Neural cell (in vitro differentiated cells): ENCODE measurements around the gene MED23. TPM values are rescaled to one million over a fixed set of nuclear protein-coding genes. Genes with fewer than 3 reads are reported as not detected.

Source experiments
- H2AFZ ChIP-seq: fragments of 200-600, 300-800 bp; sonication (generic), shearing (Covaris generic); 2 replicates; pipeline ENCODE4 v1.6.0; 2014; ENCODE audit warnings: low read depth, mild to moderate bottlenecking, antibody characterized with exemption, low read length, moderate library complexity
- H3F3A ChIP-seq: fragments of 200-600 bp; shearing (Covaris generic); 2 replicates; pipeline ENCODE4 v1.6.1; 2016; ENCODE audit warnings: mild to moderate bottlenecking, moderate library complexity, mixed read lengths, antibody characterized with exemption, low read length; ENCODE audit not compliant: insufficient read depth, poor library complexity, severe bottlenecking
- H3K27ac ChIP-seq: fragments of 200-600, 300-800 bp; sonication (generic), shearing (Covaris generic); 2 replicates; pipeline ENCODE4 v1.5.1; 2014; ENCODE audit warnings: mild to moderate bottlenecking, low read length, moderate library complexity
- H3K27me3 ChIP-seq: fragments of 300-800, 200-600 bp; sonication (generic), shearing (Covaris generic); 2 replicates; pipeline ENCODE4 v1.6.0; 2014; ENCODE audit warnings: mild to moderate bottlenecking, low read depth, low read length, moderate library complexity; ENCODE audit not compliant: insufficient read depth
- H3K36me3 ChIP-seq: fragments of 300-800, 200-600 bp; sonication (generic), shearing (Covaris generic); 2 replicates; pipeline ENCODE4 v1.5.1; 2014; ENCODE audit warnings: mild to moderate bottlenecking, antibody characterized with exemption, low read length, moderate library complexity; ENCODE audit not compliant: insufficient read depth
- H3K4me2 ChIP-seq: fragments of 300-800, 200-600 bp; sonication (generic), shearing (Covaris generic); 2 replicates; pipeline ENCODE4 v1.6.0; 2014; ENCODE audit warnings: mild to moderate bottlenecking, low read length
- H3K4me3 ChIP-seq: fragments of 300-800, 200-600 bp; sonication (generic), shearing (Covaris generic); 2 replicates; pipeline ENCODE4 v1.5.1; 2014; ENCODE audit warnings: mild to moderate bottlenecking, low read length, moderate library complexity
- H3K79me2 ChIP-seq: fragments of 200-600 bp; shearing (Covaris generic); replicated peaks from 2 replicates; pipeline ENCODE4 v1.6.0; 2014; ENCODE audit warnings: mild to moderate bottlenecking, low read length, moderate library complexity; ENCODE audit not compliant: insufficient read depth
- H3K9ac ChIP-seq: fragments of 300-800, 200-600 bp; sonication (generic), shearing (Covaris generic); 2 replicates; pipeline ENCODE4 v1.6.1; 2016; ENCODE audit warnings: mild to moderate bottlenecking, low read length, mixed read lengths
- H3K9me2 ChIP-seq: fragments of 200-600 bp; shearing (Covaris generic); 2 replicates; pipeline ENCODE4 v1.6.1; 2016; ENCODE audit warnings: mild to moderate bottlenecking, low read length, mixed read lengths; ENCODE audit not compliant: insufficient read depth
- H3K9me3 ChIP-seq: fragments of 200-600, 300-800 bp; sonication (generic), shearing (Covaris generic); 2 replicates; pipeline ENCODE4 v1.6.1; 2016; ENCODE audit warnings: mild to moderate bottlenecking, mixed run types, low read length, moderate library complexity, mixed read lengths
- H4K20me1 ChIP-seq: fragments of 200-600 bp; shearing (Covaris generic); 2 replicates; pipeline ENCODE4 v1.6.1; 2016; ENCODE audit warnings: mild to moderate bottlenecking, mixed run types; ENCODE audit not compliant: insufficient read depth
- EP300 ChIP-seq: fragments of 450-650 bp; conservative IDR thresholded peaks from 2 replicates; pipeline ENCODE4 v1.6.1; 2014; ENCODE audit warnings: antibody characterized with exemption, mild to moderate bottlenecking, moderate library complexity; ENCODE audit not compliant: poor library complexity, severe bottlenecking
- EZH2 ChIP-seq: fragments of 200-600, 300-800 bp; shearing (Covaris generic), sonication (generic); IDR thresholded peaks from 2 replicates; pipeline ENCODE4 v1.6.1; 2014; ENCODE audit warnings: antibody characterized with exemption, low read length, borderline replicate concordance, mild to moderate bottlenecking; ENCODE audit not compliant: insufficient read depth, poor library complexity, severe bottlenecking
- MXI1 ChIP-seq: fragments of 450-650 bp; conservative IDR thresholded peaks from 2 replicates; pipeline ENCODE4 v1.6.1; 2014; ENCODE audit warnings: antibody characterized with exemption, mild to moderate bottlenecking; ENCODE audit not compliant: poor library complexity, severe bottlenecking
- POLR2AphosphoS5 ChIP-seq: IDR thresholded peaks from 2 replicates; pipeline ENCODE4 v1.6.1; 2012
- RAD21 ChIP-seq: fragments of 450-650 bp; conservative IDR thresholded peaks from 2 replicates; pipeline ENCODE4 v1.6.1; 2014; ENCODE audit warnings: antibody characterized with exemption, mild to moderate bottlenecking, moderate library complexity
- REST ChIP-seq: IDR thresholded peaks from 2 replicates; pipeline ENCODE4 v1.6.1; 2012; ENCODE audit warnings: borderline replicate concordance
- SMC3 ChIP-seq: fragments of 450-650 bp; conservative IDR thresholded peaks from 2 replicates; pipeline ENCODE4 v1.6.1; 2014; ENCODE audit warnings: antibody characterized with exemption, mild to moderate bottlenecking, moderate library complexity; ENCODE audit not compliant: poor library complexity
- TAF1 ChIP-seq: IDR thresholded peaks from 2 replicates; pipeline ENCODE4 v1.6.1; 2012; ENCODE audit warnings: low read depth
- polyA plus RNA-seq: library from polyadenylated mRNA; depleted of rRNA; stranded (reverse); fragments of >200 nt; gene quantifications from 2 replicates; pipeline ENCODE4 v1.2.3, GENCODE V29; 2014
- TF ChIP-seq, protein P1 (sequence below): fragments of 450-650 bp; IDR thresholded peaks from 2 replicates; pipeline ENCODE4 v1.5.1; 2014; ENCODE audit warnings: antibody characterized with exemption, mild to moderate bottlenecking, moderate library complexity; ENCODE audit not compliant: poor library complexity, severe bottlenecking

Gene MED23
- polyA plus RNA-seq, 1 donor from 2014 or later, result 104 TPM

DNA sequence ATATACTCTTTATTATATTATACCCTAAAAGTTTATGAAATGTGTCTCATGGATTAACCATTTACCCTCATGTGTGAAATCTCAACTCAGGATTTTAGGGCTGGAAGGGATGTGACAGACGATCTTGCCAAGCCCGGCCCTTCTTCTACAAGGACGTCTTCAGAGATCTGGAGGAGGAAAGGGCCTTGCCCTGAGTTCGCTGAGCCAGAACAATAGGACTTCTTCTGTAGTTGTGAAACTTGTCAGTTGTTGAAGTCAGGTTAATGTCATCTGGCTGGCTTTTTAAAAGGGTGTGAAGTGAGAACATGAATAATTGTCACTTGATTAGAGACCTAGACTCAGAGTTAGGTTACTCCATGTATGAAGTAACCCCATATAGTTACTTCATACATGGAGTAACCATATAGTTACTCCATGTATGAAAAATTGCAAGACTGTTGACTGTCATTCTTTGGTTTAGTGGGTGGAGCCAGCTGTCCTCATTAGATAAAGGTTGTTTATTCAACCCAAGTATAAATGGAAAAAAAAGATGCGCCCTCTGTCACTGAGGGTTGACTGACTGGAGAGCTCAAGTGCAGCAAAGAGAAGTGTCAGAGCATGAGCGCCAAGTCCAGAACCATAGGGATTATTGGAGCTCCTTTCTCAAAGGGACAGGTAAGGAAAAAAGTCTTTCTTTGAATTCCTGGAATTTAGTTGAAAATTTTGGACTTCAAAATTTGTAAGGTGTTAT lies 55.2 kb downstream of the MED23 start, which contains the start of gene ARG1:
ARG1 (plus strand) TSS at position 541 of the 730 bp plus-strand sequence; CDS start at position 598, 57 bp downstream.
- H3K79me2 ChIP-seq, result no peaks in the 10 kb centered on the region
- H3K36me3 ChIP-seq, result no peaks in the 10 kb centered on the region
- no peaks in the 10 kb centered on the region for H3K27me3 ChIP-seq
- no peak for TF ChIP-seq SMC3
- no peak for TF ChIP-seq EZH2
- no peak for TF ChIP-seq MXI1
- no peak for TF ChIP-seq TAF1
- TF ChIP-seq POLR2AphosphoS5, result no peak
- TF ChIP-seq RAD21, result no peak
- TF ChIP-seq, protein P1, sequence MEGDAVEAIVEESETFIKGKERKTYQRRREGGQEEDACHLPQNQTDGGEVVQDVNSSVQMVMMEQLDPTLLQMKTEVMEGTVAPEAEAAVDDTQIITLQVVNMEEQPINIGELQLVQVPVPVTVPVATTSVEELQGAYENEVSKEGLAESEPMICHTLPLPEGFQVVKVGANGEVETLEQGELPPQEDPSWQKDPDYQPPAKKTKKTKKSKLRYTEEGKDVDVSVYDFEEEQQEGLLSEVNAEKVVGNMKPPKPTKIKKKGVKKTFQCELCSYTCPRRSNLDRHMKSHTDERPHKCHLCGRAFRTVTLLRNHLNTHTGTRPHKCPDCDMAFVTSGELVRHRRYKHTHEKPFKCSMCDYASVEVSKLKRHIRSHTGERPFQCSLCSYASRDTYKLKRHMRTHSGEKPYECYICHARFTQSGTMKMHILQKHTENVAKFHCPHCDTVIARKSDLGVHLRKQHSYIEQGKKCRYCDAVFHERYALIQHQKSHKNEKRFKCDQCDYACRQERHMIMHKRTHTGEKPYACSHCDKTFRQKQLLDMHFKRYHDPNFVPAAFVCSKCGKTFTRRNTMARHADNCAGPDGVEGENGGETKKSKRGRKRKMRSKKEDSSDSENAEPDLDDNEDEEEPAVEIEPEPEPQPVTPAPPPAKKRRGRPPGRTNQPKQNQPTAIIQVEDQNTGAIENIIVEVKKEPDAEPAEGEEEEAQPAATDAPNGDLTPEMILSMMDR, result no peak
- no peak within 1 kb of the TSS for H3K27ac ChIP-seq
- no peak within 1 kb of the TSS for H3K4me3 ChIP-seq
- H3K9ac ChIP-seq, result no peak within 1 kb of the TSS
- no peaks in the 10 kb centered on the region for H3F3A ChIP-seq
- no peaks in the 10 kb centered on the region for H3K9me2 ChIP-seq
- H2AFZ ChIP-seq, result no peak within 1 kb of the TSS
- no peaks in the 10 kb centered on the region for H3K9me3 ChIP-seq
- no peaks in the 10 kb centered on the region for H4K20me1 ChIP-seq
- no peak within 1 kb of the TSS for H3K4me2 ChIP-seq

- Histone ChIP-seq H3K9me3 (no peaks in the 10 kb centered on the region), H3K36me3 (no peaks in the 10 kb centered on the region), H3K4me2 (no peak overlapping the region), H3F3A (no peaks in the 10 kb centered on the region), H3K9me2 (no peaks in the 10 kb centered on the region), H3K4me3 (no peak overlapping the region), H3K27ac (no peak overlapping the region), H3K9ac (no peak overlapping the region), H3K79me2 (no peaks in the 10 kb centered on the region), H4K20me1 (no peaks in the 10 kb centered on the region), H2AFZ (no peak overlapping the region), H3K27me3 (no peaks in the 10 kb centered on the region)
- TF ChIP-seq, protein P1, result no peak
- no peak for TF ChIP-seq SMC3
- no peak for TF ChIP-seq REST
- no peak for TF ChIP-seq RAD21
- TF ChIP-seq EP300, result no peak
- TF ChIP-seq MXI1, result no peak
- no peak for TF ChIP-seq POLR2AphosphoS5
- TF ChIP-seq TAF1, result no peak
- no peak for TF ChIP-seq EZH2
Measured at GRCh38 chr6:131568726-131569125, 59.3 kb downstream of the MED23 start.
